Measurements from ENCODE around the gene PTGDR2.

GRCh38 chr11:60840470-60841430 lies 15.0 kb downstream of the PTGDR2 start:
- TF ChIP-seq CTCF (IDR thresholded peaks at IDR 0.05) (no peak), POLR2A (IDR thresholded peaks at IDR 0.05) (no peak)

Data from uterus (tissue), 2 donors.